ENCODE results near the gene WWC2. TPM values are rescaled to one million over a fixed set of nuclear protein-coding genes. Genes with fewer than 3 reads are reported as not detected.
"Not testable (repeated sequence)": the region's sequence is repeated elsewhere in the genome, so short reads cannot be mapped to it uniquely, and the experiment has no call there.

The WWC2 gene
- polyA plus RNA-seq, 3 donors from 2014 or later: 0.13 to 3.7 (median 0.78) TPM

DNA sequence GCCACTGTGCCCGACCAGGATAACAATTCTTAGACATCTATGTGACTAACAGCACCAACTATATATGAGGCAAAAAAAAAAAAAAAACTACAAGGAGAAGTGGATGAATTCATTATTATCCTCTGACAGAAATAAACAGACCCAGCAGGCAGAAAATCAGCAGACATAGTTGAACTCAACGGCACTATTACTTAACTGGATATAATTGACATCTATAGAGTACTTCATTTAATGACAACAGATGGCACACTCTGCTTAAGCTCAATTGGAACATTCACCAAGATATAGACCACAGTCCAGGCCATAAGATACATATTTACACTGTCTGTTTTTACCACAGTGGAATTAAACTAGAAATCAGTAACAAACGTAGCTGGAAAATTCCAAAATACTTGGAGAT is 207.8 kb downstream of the WWC2 start:
- Mint-ChIP-seq H3K27me3 (ENCODE audit: low read depth in 3 of 3) (no peaks in the 10 kb centered on the region), H3K27ac (no peak overlapping the region), H3K36me3 (peaks cover 0 to 4% (median 3%) of the 10 kb centered on the region in 3 donors), H3K4me1 (peaks cover 0 to 5% of the 10 kb centered on the region in 2 donors), H3K4me3 (no peak overlapping the region), H3K9me3 (no peaks in the 10 kb centered on the region)
- DNase-seq: no peak

GRCh38 chr4:183312841-183313240 is 213.8 kb downstream of the WWC2 start:
- peaks cover 0 to 3% (median 0%) of the 10 kb centered on the region in 6 donors for H3K9me3 Mint-ChIP-seq
- peaks cover 2 to 9% (median 8%) of the 10 kb centered on the region in 3 donors for H3K27me3 Mint-ChIP-seq (ENCODE audit: low read depth in 3 of 3)
- peaks cover 0 to 31% (median 16%) of the 10 kb centered on the region in 3 donors for H3K36me3 Mint-ChIP-seq
- H3K4me3 Mint-ChIP-seq: no peak overlapping the region
- H3K4me1 Mint-ChIP-seq: no peaks in the 10 kb centered on the region
- DNase-seq: no peak
- H3K27ac Mint-ChIP-seq: no peak overlapping the region

- no peak overlapping the region for H3K4me3 Mint-ChIP-seq
- H3K9me3 Mint-ChIP-seq: peaks cover 0 to 3% (median 0%) of the 10 kb centered on the region in 6 donors
- peaks cover 0 to 36% (median 16%) of the 10 kb centered on the region in 3 donors for H3K36me3 Mint-ChIP-seq
- H3K27ac Mint-ChIP-seq: no peak overlapping the region
- H3K4me1 Mint-ChIP-seq: peaks cover 5 to 12% of the 10 kb centered on the region in 2 donors
- peaks cover 8 to 16% (median 9%) of the 10 kb centered on the region in 3 donors for H3K27me3 Mint-ChIP-seq (ENCODE audit: low read depth in 3 of 3)
- no peak for DNase-seq
These were observed 215.3 kb downstream of the WWC2 start for GRCh38 chr4:183314336-183314735.

DNA sequence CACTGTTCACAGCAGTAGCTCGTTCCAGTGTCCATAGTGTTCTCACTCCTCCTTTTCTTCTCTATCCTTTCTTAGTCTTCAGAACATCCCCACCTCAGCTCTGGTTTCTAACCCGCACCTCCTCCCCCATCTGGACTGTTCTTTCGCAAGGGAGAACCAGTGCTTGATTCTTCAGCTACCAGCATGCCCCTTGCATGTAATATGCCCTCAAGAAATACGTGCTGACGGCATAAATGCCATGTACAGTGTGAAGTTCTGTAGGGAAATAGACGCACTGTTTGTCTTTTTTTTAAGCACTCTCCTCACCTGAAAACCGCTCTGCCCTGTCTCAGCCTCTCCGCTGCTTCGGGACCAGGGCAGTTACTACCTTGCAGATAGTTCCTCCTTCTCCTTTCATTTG is 215.7 kb downstream of the WWC2 start:
- H3K36me3 Mint-ChIP-seq: peaks cover 0 to 36% (median 16%) of the 10 kb centered on the region in 3 donors
- peaks cover 0 to 3% (median 0%) of the 10 kb centered on the region in 6 donors for H3K9me3 Mint-ChIP-seq
- H3K4me3 Mint-ChIP-seq: no peak overlapping the region
- DNase-seq: no peak
- peak overlapping the region in 1 of 6 donors; percentile 2 for H3K27ac Mint-ChIP-seq
- peaks cover 8 to 16% (median 13%) of the 10 kb centered on the region in 3 donors for H3K27me3 Mint-ChIP-seq (ENCODE audit: low read depth in 3 of 3)
- peaks cover 7 to 17% of the 10 kb centered on the region in 2 donors for H3K4me1 Mint-ChIP-seq

DNA sequence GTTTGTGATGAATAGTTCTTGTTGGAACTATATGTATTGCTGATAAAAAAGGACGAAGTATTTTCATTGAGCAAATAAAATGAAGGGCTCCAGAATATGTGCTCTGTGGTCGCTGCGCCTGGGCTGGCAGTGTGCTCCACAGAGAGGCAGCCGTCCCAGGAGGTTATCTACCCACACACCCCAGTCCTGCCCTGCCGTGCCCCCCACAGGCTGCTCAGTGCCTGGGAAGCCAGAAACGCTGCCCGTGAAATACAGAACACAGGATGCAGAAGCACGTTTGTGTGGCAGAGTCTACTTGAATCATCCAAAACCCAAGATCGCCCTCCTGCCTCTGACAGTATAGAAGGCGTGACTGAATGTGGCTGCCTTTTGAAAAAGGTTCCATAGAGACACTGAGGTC is 219.6 kb downstream of the WWC2 start:
- H3K4me3 Mint-ChIP-seq: peak overlapping the region in 4 of 5 donors; percentile 12 to 65 (median 42)
- H3K27me3 Mint-ChIP-seq (ENCODE audit: low read depth in 3 of 3): peaks cover 12 to 20% (median 13%) of the 10 kb centered on the region in 3 donors
- H3K4me1 Mint-ChIP-seq: peaks cover 39 to 48% of the 10 kb centered on the region in 2 donors
- DNase-seq: peak in 1 of 3 donors; percentile 20
- peak overlapping the region in 2 of 6 donors; percentile 50 to 53 for H3K27ac Mint-ChIP-seq
- H3K36me3 Mint-ChIP-seq: peaks cover 0 to 17% (median 4%) of the 10 kb centered on the region in 3 donors
- peaks cover 0 to 2% (median 0%) of the 10 kb centered on the region in 6 donors for H3K9me3 Mint-ChIP-seq

GRCh38 chr4:183320211-183321059 is 221.4 kb downstream of the WWC2 start, which contains the start of gene CLDN22:
TSS of gene CLDN22 (minus strand) at chr4:183320276. CDS start at chr4:183320218, 58 bp downstream.
- H3K4me1 Mint-ChIP-seq: peaks cover 39 to 48% of the 10 kb centered on the region in 2 donors
- H3K4me3 Mint-ChIP-seq: peak within 1 kb of the TSS; percentile 68 to 80 (median 73)
- peaks cover 0 to 5% (median 0%) of the 10 kb centered on the region in 3 donors for H3K36me3 Mint-ChIP-seq
- DNase-seq: no peak
- no peaks in the 10 kb centered on the region for H3K9me3 Mint-ChIP-seq
- H3K27me3 Mint-ChIP-seq (ENCODE audit: low read depth in 3 of 3): peaks cover 10 to 22% (median 15%) of the 10 kb centered on the region in 3 donors
- H3K27ac Mint-ChIP-seq: peak within 1 kb of the TSS in 4 of 6 donors; percentile 65 to 85 (median 76)

DNA sequence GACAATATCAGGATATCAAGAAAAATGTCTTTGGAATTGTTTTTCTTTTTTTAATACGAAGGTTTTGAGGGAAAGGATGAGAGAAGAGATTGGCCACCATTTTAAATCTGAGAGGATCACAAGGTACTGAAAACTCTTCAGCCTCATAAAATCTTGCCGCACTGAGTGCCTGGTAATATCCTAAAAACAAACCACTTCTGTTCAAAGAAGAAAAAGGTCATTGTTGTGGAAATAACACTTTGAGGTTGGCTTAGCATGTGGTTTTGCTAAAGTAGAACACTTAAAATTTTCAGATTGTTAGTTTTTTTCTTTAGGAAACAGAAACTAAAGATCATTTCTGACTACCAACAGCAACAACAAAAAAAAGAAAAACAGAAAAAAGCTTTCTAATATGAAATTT is 222.0 kb downstream of the WWC2 start:
- peaks cover 0 to 4% (median 0%) of the 10 kb centered on the region in 3 donors for H3K36me3 Mint-ChIP-seq
- peaks cover 13 to 26% (median 13%) of the 10 kb centered on the region in 3 donors for H3K27me3 Mint-ChIP-seq (ENCODE audit: low read depth in 3 of 3)
- H3K27ac Mint-ChIP-seq: peak overlapping the region; percentile 35 to 85 (median 74)
- peak; percentile 68 to 73 (median 69) for DNase-seq
- H3K4me1 Mint-ChIP-seq: peaks cover 39 to 48% of the 10 kb centered on the region in 2 donors
- peak overlapping the region; percentile 68 to 80 (median 73) for H3K4me3 Mint-ChIP-seq
- H3K9me3 Mint-ChIP-seq: no peaks in the 10 kb centered on the region

DNA sequence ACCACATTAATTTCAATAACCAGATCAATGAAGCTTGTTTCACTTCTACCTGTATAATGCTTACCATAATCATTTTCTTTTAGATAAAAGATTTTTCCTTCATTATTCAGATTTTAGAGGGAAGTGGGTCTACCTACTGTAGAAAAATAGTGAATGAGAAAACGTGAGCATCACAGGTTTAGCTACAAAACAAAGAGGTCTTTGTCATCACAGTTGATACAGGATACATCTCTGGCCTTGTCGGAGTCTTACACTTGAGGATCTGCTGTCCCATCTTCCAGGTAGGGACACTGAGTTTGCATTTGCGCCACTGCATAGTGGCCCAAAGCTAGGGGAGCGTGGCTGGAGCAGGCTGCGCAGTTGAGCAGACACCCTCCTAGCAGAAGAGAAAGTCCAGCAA is 222.5 kb downstream of the WWC2 start:
- Mint-ChIP-seq H3K4me1 (peaks cover 39 to 48% of the 10 kb centered on the region in 2 donors), H3K27ac (peak overlapping the region; percentile 41 to 85 (median 74)), H3K36me3 (peaks cover 0 to 4% (median 0%) of the 10 kb centered on the region in 3 donors), H3K9me3 (peaks cover 0 to 3% (median 0%) of the 10 kb centered on the region in 6 donors), H3K27me3 (ENCODE audit: low read depth in 3 of 3) (peaks cover 9 to 26% (median 12%) of the 10 kb centered on the region in 3 donors), H3K4me3 (peak overlapping the region; percentile 68 to 80 (median 73))
- DNase-seq: no peak

DNA sequence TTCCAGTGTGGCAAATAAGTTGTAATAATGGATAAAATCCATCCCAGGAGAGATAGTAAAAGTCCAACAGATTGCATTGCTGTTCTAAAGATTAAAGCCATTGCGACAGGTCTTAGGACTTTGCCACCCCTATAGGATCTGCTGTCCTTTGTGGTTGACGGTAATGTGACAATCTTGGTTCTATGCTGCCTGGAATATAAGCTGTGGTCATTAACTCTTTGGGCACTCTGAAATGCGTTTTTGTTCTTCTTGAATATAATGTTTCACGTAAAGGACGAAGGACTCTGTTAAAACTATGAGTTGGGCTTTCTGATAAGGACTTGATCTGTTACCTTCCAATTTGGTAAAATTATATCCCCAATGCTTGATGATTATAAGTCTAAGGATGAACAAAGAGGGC is 223.3 kb downstream of the WWC2 start, which contains the start of gene CLDN24:
TSS of gene CLDN24 (minus strand) at position 101 of the 400 bp plus-strand sequence. CDS start at position 101, 0 bp downstream.
- peak within 1 kb of the TSS; percentile 68 to 80 (median 73) for H3K4me3 Mint-ChIP-seq
- peaks cover 39 to 48% of the 10 kb centered on the region in 2 donors for H3K4me1 Mint-ChIP-seq
- peak within 1 kb of the TSS; percentile 41 to 85 (median 74) for H3K27ac Mint-ChIP-seq
- peaks cover 9 to 26% (median 11%) of the 10 kb centered on the region in 3 donors for H3K27me3 Mint-ChIP-seq (ENCODE audit: low read depth in 3 of 3)
- peaks cover 0 to 4% (median 0%) of the 10 kb centered on the region in 6 donors for H3K9me3 Mint-ChIP-seq
- peaks cover 0 to 4% (median 0%) of the 10 kb centered on the region in 3 donors for H3K36me3 Mint-ChIP-seq
- no peak for DNase-seq

DNA sequence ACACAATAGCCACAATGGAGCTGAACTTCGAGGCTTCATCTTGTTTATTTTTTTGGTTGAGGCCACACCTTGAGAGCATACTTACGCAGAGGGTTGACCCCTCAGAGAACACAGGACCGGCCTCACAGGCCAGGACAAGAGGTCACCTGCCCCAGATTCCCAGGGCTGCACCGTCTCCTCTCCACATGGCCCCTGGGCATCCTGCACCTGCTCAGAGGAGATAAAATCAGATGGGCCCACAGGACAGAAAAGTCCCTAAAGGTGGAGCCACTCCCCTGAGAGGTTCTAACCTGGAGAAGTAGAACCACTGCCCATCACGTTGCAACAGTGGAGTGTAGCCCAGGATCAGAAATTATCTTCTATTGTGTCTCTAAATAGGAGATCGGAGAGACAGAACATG is 224.2 kb downstream of the WWC2 start:
- H3K27me3 Mint-ChIP-seq (ENCODE audit: low read depth in 3 of 3): peaks cover 11 to 24% (median 12%) of the 10 kb centered on the region in 3 donors

GRCh38 chr4:183324056-183324455 is 225.0 kb downstream of the WWC2 start:
- not testable (repeated sequence) for H3K9me3 Mint-ChIP-seq, H3K27ac Mint-ChIP-seq, DNase-seq, H3K4me3 Mint-ChIP-seq, H3K36me3 Mint-ChIP-seq
- Mint-ChIP-seq H3K4me1 (peaks cover 34 to 39% of the 10 kb centered on the region in 2 donors), H3K27me3 (ENCODE audit: low read depth in 3 of 3) (peaks cover 11 to 18% (median 12%) of the 10 kb centered on the region in 3 donors)

More for the DNA sequence above, 224.2 kb downstream of the WWC2 start:
- H3K27ac Mint-ChIP-seq: no peak overlapping the region
- H3K4me1 Mint-ChIP-seq: peaks cover 38 to 46% of the 10 kb centered on the region in 2 donors
- peaks cover 0 to 6% (median 0%) of the 10 kb centered on the region in 3 donors for H3K36me3 Mint-ChIP-seq
- no peak for DNase-seq
- peaks cover 0 to 4% (median 0%) of the 10 kb centered on the region in 6 donors for H3K9me3 Mint-ChIP-seq
- H3K4me3 Mint-ChIP-seq: no peak overlapping the region

DNA sequence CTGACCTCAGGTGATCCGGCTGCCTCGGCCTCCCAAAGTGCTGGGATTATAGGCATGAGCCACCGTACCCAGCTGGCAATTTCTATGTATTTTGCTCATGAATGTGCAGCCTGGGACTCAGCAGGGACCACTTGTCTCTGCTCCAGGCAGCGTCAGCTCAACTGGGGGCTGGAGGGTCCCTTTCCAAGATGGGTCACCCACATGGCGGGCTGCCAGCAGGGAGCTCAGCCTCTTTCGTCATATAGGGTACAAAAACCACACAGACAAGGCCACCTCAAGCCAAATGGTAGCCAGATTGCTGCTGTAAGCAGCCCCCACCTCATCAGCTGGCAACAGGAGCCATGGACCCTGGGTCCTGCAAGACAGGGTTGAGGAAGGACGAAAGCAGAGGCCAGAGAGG is 225.6 kb downstream of the WWC2 start:
- Mint-ChIP-seq H3K27me3 (ENCODE audit: low read depth in 3 of 3) (peaks cover 9 to 15% (median 11%) of the 10 kb centered on the region in 3 donors), H3K9me3 (peaks cover 0 to 4% (median 0%) of the 10 kb centered on the region in 6 donors), H3K4me1 (peaks cover 33 to 34% of the 10 kb centered on the region in 2 donors), H3K4me3 (no peak overlapping the region), H3K36me3 (peaks cover 0 to 10% (median 6%) of the 10 kb centered on the region in 3 donors), H3K27ac (no peak overlapping the region)
- no peak for DNase-seq

GRCh38 chr4:183326387-183326786 is 227.3 kb downstream of the WWC2 start:
- H3K27ac Mint-ChIP-seq, H3K4me3 Mint-ChIP-seq: not testable (repeated sequence)

More at GRCh38 chr4:183326387-183326786, 227.3 kb downstream of the WWC2 start:
- DNase-seq; H3K36me3 Mint-ChIP-seq; H3K9me3 Mint-ChIP-seq; H3K27me3 Mint-ChIP-seq (ENCODE audit: low read depth in 3 of 3): not testable (repeated sequence)
- peaks cover 15 to 16% of the 10 kb centered on the region in 2 donors for H3K4me1 Mint-ChIP-seq

All from immature natural killer cell (primary cell).